GM21619 (cell line): ENCODE measurements around the gene TNFRSF1A.
"Not testable (repeated sequence)": the region's sequence is repeated elsewhere in the genome, so short reads cannot be mapped to it uniquely, and the experiment has no call there.

Experiments used
- ATAC-seq: cut with Tn5 transposase; IDR thresholded peaks from one replicate; pipeline ENCODE4 v1.9.1; 2021; ENCODE audit not compliant: unreplicated experiment

The TNFRSF1A gene

DNA sequence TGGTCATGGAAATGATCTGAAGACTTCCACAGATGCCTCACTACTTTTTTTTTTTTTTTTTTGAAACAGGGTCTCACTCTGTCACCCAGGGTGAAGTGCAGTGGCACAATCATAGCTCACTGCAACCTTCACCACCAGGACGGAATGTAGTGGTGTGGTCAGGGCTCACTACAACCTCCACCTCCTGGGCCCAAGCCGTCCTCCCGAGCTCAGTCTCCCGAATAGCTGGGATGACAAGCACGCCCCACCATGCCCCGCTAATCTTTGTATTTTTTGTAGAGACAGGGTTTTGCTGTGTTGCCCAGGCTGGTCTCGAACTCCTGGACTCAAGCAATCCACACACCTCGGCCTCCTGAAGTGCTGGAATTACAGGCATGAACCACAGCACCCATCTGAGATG lies 3.3 kb downstream of the TNFRSF1A start:
- ATAC-seq, result not testable (repeated sequence)

DNA sequence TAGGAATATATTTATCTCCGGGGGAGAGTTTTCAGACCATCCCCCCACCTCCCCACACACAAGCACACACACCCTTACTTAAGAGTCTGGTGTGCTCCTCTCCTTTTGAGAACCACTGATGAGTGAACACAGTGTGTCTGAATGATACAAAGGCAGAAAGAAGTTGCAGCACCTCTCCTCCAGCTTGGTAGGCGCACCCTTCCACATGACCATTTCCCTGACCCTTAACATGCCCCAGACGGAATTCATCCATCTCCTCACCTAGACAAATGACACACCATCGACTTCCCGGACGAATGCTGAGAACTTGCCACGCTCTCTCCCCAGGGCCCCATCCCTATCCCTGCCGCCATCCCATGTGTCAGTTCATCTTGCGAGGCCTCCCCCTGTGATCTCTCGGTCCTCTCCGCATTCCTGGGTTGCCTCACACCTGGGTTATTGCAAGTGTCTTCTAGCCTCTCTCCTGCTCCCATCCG lies 3.9 kb downstream of the TNFRSF1A start:
- ATAC-seq, result no peak

DNA sequence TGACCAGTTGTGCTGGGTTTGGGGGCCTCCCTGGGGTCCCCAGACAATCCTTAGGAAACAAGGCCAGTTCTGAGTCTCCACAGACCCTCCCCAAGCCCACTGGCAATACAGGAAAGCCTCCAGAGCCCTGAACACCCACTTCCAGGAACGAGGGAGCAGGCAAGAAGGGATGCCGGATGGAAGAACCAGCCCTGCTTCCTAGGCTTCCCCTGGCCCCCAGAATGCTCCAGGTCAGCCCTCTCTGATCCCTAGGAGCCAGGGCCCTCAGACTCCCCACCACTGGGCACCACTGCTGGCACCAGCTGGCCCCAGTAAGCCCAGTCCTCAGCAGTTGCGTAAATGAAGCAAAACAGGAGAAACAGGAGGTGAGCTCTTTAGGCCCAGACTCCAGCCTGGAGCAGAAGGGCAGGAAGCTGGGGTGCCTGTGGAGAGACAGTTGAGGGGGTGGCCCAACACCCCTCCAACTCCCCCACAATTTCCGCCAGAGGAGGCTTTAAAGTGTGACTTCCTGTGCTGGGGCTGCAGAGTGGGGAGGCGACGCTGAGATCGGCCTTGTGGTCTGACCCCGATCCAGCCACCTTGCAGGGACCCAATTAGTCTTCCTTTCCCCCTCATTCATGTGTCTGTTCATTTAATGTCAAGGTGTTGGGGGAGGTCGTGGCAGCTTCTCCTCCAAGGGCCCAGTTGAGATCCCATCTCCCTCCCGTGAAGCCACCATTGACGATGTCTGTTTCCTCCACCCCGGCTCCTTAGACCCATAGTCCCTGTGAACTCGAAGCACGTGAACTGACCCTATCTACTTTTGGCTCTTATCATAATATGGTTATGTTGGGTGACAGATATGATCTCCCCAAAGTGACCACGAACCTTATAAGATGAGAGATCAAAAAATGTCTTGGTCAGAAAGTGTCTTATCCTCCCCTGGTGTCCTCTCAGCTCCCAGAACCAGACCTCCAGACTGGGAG lies 4.7 kb downstream of the TNFRSF1A start:
- ATAC-seq, result no peak

DNA sequence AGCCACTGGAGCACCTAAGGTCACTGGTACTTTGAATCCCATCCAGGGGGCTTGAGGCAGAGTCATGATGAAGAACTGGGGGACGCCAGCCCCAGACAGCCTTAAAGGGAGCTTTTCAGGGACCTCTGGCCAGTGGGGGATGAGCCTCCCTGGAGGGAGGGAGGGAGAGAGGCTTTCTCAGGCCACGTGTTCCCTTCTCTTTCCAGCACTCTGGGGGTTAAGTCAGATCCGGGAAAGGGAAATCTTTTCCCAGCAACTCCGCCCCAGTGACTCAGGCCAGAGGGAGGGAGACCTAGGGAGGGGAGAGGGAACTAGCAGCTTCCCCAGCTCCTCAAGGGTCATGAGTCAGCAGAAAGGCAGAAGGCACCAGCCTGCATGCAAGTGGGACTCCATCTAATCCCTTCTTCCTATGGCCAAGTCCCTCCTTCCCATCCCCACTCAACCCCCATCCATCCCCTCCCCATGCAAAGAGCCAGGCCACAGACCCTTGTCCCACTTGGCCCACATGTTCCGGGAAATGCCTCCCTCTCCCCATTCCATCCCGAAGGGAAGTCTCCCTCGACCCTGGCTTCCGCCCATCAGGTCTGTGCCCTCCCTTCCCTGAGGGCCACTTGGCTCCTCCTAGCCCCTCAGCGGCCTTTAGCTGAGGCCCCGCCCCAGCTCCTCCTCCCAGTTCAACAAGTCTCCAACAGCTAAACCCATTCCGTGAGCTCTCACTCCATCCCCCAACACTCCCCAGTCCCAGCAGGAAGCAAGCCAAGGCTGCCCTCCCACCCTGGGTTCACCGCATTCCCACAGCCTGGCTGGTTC lies 5.6 kb downstream of the TNFRSF1A start:
- no peak for ATAC-seq

DNA sequence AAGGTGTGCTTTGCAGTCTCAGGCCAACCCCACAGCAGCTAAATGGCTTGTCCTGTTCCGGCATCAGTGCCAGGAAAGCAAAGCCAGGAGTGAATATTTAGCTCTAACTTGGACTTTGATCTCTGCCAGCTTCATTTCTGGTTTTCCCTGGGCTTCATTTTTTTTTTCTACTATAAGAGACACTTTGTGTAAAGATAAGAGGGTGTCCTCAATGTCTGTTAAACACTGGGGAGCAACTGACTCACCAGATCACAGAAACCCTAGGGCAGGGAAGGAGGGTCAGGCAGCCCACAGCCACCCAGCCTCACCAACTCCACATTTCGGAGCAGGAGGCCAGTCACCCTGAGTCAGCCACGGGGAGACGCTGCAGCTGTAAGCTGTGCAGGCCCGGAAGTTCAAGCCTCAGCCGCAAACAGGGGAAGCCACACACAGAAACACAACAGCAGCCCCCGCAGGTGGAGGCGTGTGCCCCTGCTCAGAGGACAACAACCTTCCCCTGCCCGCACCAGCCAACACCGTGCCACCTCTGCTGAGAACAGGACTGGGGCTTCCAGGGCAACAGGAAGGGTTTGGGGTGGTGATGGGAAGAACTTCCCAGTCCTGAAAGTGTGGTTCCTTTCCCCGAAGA lies 6.3 kb downstream of the TNFRSF1A start:
- ATAC-seq, result peak; percentile 71

DNA sequence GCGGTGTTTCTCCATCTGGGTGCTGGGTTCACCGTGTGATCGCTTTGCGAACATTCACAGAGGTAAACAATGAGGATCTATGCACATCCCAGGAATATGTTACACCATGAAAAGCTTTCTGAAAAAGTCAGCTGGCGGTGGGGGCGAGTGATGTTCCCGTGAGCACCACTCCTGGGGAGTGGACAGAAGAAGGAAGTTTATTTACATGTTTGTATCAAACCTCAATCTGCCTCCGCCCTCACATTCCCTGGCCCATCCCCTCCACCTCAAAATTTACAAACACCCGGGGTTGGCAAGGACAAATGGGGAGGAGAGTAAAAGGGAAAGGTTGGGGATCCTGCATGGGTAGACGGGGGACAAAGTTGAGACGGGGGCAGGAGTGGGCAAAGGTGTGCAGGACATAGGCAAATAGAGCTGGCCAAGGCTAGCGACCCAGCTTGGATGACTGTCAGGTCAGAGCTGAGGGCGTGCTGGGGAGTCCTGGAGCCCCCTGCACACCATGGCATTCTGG lies 6.9 kb downstream of the TNFRSF1A start:
- ATAC-seq, result no peak

DNA sequence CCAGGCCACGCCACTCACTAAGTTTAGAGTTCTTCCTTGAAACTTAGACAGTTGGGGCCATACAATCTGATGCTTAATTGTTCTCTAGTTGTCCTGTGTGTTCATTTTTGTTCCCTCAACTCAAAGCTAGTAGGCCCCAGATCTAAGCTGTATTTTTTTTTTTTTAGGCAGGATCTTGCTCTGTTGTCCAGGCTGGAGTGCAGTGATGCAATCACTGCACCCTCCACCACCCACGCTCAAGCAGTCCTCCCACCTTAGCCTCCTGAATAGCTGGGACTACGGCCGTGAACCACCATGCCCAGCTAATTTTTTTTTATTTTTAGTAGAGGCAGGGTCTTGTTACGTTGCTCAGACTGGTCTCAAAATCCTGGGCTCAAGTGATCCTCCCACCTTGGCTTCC lies 7.5 kb downstream of the TNFRSF1A start:
- ATAC-seq, result no peak

DNA sequence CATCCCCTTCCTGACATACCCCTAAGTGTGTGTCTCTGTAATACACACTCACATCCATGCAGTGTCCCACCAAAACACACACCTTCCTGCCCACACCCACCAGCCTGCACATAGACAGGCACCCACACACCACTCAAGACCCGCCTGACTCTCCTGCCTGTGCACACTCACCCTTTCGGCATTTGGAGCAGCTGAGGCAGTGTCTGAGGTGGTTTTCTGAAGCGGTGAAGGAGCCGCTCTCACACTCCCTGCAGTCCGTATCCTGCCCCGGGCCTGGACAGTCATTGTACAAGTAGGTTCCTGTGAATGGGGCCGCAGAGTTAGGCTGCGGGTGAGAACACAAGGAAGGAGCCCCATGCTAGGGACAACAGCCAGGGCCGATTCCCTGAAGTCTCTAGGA lies 8.3 kb downstream of the TNFRSF1A start:
- no peak for ATAC-seq

DNA sequence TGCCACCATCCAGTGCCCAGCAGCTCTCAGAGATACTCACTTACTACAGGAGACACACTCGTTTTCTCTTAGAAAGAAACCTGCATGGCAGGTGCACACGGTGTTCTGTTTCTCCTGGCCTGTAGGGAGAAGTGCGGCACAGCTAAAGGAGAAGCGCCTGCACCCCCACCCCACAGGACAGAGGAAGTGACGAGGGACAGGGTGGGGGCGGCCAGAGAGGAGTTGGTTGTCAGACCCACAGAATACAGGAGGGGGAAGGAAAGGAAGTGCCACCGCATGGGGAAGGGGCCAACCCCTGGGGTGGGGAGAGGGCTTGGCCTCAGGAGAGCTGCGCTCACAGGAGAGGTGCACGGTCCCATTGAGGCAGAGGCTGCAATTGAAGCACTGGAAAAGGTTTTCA lies 8.8 kb downstream of the TNFRSF1A start:
- no peak for ATAC-seq

DNA sequence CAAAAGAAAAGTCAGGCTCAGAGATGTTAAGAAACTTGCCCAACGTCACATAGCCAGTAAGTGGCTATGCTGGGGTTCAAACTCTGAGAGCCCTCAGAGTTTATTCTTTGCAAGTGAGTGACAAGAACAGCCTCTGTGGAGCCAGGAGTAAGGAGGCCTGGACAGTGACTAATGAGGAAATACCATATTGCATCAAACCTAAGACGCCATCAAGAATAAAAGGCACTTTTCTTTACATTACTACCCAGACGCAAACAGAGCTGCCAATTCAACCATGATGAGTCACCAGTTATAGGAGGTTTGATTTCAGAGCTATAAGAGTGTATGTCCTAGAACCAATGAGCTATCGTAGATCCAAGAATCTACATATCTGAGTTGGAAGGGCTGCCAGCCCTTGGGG lies 9.4 kb downstream of the TNFRSF1A start:
- no peak for ATAC-seq

DNA sequence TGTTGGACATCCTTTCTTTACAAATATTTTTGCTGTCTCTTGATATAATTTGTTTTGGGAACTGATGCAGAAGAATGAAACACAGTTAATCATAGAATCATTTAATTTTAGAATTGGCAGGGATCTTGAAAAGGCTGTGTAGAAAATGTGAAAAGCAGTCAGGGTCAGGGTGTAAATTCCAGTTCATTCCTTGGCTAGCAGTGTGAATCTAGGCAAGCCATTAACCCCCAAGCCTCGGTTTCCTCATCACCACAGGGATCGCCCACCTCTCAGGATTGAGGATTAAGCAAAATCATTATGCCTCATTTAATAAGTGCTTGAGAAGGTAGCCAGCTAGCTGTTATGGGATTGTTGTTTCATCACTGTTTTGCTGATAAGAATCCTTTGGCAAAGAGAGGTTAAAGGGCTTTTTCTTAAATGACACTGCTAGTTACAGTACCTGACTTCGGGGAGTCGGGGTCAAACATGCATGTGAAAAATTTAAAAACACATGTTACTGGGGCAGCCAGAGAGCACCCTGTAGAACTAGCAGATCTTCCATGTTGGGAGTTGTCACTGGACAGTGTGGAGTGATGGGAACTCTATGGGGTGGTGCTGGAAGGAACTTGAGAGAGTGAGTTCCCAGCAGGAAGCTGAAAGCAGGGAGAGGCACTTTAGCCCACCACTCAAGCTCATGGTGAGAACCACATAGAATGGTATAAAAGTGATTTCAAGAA lies 10.7 kb downstream of the TNFRSF1A start:
- ATAC-seq, result no peak

DNA sequence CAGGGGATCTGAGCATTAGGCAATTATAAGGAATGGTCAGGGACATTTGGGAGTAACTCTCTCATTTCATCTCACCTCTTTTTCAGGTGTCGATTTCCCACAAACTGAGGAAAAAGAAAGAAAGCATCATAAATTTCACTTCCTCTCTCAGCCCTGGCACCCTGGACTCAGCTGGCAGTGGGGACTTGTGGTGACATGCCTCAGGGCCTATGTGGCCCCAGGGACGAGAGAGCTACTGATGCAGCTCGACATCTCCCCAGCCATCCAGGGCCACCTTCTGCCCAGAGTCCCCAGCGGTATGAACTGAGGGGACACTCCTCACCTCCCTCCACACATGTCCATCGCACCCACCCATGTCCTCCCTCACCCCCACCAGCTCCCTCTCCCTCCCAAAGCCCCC lies 11.7 kb downstream of the TNFRSF1A start:
- ATAC-seq, result no peak

DNA sequence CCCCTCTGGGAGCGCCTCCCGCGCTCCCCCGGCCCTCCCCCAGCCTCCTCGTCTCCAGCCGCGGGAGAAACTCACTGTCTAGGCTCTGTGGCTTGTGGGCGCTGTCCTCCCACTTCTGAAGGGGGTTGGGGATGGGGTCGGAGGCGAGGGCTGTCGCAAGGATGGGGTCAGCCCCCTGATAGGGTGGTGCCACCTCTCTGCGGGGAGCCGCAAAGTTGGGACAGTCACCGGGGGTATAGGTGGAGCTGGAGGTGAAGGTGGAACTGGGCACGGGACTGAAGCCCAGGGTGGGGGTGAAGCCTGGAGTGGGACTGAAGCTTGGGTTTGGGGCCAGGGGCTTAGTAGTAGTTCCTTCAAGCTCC lies 12.2 kb downstream of the TNFRSF1A start:
- ATAC-seq, result no peak

DNA sequence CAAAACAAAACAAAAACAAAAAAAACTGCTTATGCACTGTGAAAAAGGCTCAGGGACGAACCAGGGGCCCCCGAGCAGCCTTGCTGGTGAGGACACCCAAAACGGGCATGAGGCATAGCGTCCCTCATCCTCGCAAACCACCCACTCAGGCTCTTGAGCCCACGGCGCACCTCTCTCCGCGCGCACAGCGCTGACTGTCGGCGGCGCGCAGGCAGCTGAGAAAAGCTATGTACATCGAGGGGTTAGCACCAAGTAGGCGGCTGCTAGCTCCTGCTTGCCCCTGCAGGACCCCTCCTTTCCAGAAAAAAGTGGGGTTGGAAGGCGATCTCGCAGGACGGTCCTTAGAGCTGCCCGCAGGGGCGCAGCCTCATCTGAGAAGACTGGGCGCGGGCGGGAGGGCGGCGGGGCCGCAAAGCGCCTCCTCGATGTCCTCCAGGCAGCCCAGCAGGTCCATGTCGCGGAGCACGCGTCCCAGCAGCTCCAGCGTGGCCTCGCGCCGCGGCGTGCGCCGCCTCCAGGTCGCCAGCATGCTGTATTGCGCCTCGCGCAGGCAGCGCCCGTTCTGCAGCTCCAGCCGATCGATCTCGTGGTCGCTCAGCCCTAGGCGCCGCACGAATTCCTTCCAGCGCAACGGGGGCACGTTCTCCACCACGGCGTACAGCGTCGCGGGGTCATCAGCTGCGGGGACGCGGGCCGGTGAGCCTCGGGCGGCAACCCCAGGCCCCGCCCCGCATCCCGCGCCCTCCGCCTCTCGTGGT lies 12.8 kb downstream of the TNFRSF1A start:
- no peak for ATAC-seq

DNA sequence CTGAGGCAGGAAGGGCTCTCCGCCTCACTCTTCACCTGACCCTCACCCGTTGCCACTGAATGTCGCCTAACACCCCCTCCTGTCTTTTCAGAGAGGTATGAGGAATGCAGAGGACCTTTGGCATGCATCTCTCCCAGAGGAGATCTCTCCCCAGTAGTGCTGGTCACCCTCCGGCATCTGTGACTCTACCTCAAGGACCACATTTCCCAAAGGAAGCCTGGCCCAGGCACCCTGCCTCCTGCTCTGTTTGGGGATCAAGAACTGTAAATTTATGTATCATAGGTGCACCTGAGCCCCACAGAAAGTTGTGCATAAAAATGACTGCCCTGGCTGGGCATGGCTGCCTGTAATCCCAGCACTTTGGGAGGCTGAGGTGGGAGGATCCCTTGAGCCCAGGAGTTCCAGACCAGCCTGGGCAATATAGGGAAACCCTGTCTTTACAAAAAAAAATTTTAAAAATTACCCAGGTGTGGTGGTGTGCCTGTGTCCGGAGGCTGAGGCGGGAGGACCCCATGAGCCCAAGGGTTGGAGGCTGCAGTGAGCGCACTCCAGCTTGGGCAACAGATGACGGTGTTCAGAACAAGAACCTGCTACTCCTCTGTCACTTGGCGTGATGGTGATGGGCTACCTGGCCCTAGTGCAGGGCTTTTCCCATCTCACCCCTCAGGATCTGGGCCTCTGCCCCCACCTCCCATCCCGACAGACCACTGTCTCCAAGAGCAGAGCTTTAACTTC lies 13.7 kb downstream of the TNFRSF1A start:
- ATAC-seq, result no peak

DNA sequence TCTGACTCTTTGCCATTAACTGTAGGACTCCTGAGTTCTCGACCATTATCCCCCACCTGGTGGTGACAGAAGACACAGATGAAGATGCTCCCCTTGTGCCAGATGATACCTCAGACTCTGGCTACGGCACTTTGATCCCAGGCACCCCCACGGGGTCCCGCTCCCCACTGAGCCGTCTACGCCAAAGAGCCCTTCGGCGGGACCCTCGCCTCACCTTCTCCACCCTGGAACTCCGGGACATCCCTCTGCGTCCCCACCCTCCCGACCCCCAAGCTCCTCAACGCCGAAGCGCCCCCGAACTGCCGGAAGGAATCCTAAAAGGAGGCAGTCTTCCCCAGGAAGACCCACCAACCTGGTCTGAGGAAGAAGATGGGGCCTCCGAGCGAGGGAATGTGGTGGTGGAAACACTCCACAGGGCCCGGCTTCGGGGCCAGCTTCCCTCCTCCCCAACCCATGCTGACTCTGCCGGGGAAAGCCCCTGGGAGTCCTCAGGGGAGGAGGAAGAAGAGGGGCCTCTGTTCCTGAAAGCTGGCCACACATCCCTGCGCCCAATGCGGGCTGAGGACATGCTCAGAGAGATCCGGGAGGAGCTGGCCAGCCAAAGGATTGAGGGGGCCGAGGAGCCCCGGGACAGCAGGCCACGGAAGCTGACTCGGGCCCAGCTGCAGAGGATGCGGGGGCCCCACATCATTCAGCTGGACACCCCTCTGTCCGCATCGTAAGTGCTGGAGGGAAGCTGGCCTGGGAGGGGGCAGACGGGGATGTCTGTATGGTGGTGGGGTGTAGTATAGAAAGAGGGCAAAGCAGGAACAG lies 14.4 kb downstream of the TNFRSF1A start:
- no peak for ATAC-seq

DNA sequence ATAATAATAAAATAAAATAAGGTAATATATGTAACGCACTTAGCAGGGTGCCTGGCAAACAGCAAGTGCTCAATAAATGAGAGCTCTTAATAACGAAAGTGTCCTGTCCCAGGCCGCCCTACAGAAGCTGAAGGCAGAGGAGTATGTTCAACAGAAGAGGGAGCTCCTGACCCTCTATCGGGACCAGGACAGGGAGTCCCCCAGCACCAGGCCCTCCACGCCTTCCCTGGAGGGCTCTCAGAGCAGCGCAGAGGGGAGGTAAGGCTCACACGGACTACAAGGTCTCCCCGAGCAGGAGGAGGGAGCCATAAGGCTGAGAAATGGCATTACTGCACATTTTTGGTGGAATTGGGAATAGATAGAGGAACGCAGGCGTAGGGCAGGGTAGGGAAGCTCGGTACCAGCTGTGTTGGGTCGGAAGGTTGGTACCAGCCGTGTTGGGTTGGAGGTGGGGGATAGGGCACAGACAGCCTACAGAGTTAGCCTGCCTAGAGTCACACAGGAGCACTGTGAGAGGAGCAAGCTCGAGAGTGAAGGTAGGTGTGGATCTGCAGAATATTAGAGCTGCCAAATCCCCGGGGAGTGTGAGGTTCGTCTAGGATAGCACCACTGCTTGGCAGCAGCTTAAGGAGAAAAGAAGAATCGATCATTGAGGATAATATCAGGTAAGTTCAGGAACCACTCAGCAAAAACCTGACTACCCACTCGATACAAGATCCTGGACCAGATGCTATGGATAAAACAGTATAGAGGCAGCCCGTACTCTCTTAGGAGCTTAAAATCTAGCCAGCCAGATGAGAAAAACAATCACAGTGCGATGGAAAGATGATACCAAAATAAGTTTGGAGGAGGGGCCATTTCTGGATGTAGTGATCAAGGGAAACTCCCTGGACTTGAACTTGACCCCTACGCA lies 15.3 kb downstream of the TNFRSF1A start:
- ATAC-seq, result no peak
